Activated CD4-positive, CD25-positive, alpha-beta regulatory T cell treated with anti-CD3 and anti-CD28 coated beads, Interleukin-2, amount 50 U/mL, for 72 hours (primary cell): ENCODE data around the gene CNTN2.

ENCODE experiments used
- DNase-seq: peaks from one replicate; pipeline ENCODE4 v3.0.0; 2021

The CNTN2 gene

GRCh38 chr1:205042911-205043806 lies at the start of gene CNTN2:
Gene CNTN2 (plus strand): TSS chr1:205043212. CDS start chr1:205053186, 9,974 bp downstream.
- no peak for DNase-seq

DNA sequence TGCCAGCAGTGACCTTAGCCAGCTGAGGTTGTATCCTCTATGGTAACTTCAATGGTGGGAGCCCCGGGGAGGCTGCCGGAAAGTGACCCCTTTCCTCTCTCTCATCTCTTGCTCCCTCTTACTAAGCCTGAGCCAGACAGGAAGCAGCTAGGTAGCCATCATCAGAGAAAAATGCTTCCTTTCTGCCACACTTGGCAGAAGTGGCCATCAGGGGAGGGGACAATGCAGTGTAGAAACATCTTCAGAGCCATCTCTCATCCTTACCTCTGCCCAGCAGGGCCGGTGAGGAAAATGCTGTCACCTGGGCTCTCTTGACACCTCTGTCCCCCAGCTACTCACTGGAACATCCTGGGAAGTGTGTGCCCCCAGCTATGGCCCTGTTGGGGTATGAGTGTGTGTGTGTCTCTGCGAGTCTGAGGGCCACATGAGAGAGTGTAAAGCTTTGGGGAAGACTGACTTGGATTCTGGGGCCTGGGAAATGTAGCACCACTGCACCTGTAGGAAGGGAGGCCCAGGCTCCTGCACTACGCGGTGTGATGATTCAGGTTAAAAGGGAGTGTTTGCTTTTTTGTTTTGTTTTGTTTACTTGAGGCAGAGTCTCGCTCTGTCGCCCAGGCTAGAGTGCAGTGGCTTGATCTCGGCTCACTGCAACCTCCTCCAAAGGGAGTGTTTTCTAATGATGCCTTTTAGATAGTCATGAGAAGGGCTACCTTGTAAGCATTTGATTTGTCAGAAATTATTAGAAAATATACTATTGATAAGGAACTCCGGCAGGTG lies 48.7 kb upstream of the CNTN2 start:
- no peak for DNase-seq

DNA sequence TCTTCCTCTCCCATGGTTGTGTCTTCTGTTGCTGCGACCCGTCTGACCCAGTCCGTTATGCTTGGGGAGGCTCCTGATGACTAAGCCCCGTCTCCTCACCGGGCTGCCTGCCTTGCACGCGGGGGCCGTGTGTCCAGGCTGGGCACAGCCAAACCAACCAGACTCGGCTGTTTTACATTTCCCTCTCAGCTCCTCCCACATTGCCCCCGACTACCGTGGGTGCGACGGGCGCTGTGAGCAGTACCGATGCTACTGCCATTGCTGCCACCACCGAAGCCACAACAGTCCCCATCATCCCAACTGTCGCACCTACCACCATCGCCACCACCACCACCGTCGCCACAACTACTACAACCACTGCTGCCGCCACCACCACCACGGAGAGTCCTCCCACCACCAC lies 46.0 kb upstream of the CNTN2 start:
- DNase-seq: no peak

GRCh38 chr1:204997591-204998355 lies 45.2 kb upstream of the CNTN2 start:
- no peak for DNase-seq

- no peak for DNase-seq
These were observed 41.9 kb upstream of the CNTN2 start for GRCh38 chr1:205001162-205001561.

DNA sequence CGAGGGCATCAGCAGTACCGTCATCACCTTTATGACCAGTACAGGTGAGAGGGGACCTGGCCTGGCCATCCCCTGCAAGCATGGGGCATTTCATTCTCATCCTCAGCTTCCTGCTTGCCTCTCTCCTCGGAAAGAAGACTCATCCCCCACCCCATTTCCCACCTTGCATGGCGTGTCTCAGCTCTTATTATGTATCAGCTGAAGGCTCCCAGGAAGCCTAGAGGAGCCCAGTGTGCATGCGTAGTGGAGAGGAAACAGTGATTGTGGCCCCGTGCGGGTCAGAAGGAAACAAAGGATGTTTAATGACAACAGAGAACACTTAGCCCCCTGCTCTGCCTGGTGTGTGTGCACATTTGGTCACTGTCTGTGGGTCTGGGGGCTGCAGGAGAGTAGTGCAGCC lies 40.3 kb upstream of the CNTN2 start:
- DNase-seq: no peak

DNA sequence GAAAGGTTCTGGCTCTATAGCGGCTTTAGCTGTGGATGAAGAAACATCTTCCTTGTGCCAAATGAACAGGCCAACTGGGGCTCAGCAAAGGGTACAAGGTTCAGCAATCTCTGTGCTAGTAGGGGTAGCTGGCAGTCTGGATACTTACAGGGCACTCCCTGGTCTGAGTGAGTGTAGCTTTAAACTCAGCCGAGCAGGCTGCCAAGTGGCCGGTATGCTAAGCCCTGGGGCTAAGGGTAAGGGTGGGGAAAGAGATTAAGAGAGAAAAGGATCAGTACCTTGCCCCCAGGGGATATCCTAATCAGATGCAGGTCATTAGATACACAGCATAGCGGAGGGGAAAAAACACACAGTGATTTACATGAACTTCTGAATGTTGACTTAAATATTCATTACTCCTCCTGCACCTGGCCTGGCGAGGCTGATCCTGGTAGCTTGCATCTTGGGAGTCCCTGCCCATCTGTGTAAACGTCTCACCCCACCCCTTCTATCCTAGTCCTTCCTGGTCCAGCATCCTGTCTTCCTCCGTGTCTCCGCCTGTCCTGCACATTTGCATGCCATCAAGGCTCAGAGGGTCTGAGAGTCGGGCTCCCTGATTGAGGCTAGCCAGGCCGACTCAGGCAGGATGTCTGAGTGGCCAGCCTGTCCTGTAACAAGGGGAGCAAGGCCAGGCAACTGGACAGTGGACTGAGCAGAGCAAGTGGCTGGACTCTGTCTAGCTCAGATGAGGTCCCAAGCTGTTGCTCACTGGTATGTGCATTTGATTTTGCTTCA lies 39.5 kb upstream of the CNTN2 start:
- no peak for DNase-seq

DNA sequence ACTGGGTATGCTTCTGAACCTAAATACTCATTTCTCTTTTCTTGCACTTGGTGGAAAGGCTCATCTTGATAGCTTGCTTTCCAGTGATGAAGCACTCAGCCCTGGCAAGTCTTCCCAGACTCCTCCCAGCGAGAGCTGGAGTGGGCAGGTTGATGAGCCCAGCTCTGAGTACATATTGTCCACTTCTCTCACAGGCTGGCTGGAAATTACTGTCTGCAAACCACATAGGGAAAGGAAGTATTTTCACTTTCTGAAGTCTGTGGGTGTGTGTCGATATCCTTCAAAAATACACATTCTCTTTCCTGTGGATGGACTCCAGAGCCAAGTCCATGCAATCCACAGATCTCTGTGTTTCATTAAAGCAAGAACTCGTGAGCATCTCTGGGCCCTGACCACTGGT lies 38.7 kb upstream of the CNTN2 start:
- no peak for DNase-seq

DNA sequence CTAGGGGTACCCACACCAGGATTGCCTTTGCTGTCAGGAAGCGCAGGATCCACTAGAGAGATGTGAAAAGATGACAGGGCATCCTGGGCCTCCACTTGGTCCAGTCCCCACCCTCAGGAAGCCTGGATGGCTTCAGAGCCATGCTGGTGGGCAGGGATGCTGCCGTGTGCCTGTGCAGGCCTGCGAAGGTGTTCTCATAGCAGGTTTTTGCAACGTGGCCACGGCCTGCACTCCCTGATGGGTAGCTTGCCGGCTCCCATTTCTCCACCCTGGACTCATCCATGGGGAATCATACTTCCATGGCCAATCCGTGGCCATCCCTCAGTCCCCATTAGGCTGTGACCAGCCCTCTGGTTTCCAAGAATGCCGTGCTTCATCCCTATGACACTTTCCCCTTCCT lies 34.1 kb upstream of the CNTN2 start:
- no peak for DNase-seq

DNA sequence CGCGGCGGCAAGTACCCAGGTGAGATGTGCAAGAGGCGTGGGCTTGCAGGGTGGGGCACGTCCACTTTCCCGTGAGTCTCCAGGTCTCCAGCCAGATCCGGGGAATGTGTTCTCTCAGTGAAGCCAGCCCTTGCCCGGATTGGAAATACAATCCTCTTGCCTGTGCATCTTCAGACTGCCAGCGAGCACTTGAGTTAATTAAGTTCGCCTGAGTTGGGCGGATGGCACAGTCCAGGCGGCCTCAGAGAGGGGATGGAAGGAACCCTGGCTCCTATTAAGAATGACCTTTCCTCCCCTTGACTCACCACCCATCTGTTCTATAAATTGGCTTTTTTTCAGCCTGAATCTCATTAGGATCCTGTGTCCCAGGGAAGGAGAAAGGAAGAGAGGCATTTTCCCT lies 33.3 kb upstream of the CNTN2 start:
- DNase-seq: no peak

DNA sequence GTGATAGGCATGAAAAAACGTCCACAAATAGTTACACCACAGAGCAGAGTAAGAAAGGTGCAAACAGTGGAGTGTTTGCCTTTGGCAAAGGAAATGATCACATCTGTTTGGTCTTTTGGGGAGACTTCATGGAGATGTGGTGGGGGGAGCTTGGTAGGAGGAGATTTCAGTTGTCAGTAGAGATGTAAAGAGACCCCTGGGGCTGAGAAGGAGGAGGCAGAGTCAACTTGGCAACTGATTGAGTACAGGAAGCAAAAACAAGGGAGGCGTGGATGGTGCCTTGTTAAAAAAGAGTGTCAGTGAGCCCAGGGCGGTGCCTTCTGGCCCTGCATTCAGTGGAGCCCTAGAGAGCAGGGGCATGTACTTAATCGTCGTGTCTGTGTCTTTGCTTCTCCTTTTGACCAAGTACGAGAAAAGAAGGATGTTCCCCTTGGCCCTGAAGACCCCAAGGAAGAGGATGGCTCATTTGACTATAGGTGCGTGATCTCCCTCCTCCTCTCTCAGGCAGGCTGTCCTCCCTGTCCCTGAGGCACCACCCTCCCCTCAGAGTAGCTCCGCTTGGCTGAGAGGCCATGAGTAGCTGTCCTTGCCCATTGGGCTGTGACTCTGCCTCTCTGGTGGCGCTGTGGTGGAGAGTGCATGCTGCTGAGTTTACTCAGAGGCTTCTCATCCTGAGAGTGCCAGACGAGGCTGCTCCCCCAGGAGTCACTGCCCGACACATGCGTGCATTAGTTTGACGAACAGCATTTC lies 30.4 kb upstream of the CNTN2 start:
- DNase-seq: no peak

GRCh38 chr1:205013683-205014367 lies 29.2 kb upstream of the CNTN2 start:
- DNase-seq: no peak

- DNase-seq: no peak
These were observed 28.2 kb upstream of the CNTN2 start for GRCh38 chr1:205014783-205015182.

DNA sequence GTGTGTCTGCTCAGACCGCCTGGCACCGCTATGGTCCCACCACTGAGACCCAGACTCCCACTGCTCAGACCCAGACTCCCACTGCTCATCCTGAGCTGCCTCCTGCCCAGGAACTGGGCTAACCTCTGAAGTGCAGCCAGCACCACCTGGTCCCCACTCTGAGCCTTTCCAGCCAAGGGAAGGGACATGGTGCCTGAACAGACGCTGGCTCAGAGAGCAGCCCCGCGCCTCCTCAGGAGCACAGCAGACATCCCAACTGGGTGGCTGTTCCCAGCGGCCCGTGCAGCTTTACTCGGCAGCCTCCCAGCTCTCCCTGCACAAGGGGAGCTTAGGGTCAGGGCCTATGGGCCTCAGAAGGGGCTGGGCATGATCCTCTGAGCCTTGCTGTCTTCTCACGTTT lies 27.8 kb upstream of the CNTN2 start:
- no peak for DNase-seq

- DNase-seq: no peak
These were observed 26.9 kb upstream of the CNTN2 start for GRCh38 chr1:205016075-205016474.

GRCh38 chr1:205016584-205016983 lies 26.4 kb upstream of the CNTN2 start:
- DNase-seq: no peak

GRCh38 chr1:205017001-205017400 lies 26.0 kb upstream of the CNTN2 start:
- DNase-seq: no peak

GRCh38 chr1:205017766-205018165 lies 25.2 kb upstream of the CNTN2 start:
- no peak for DNase-seq

GRCh38 chr1:205018381-205018780 lies 24.6 kb upstream of the CNTN2 start:
- no peak for DNase-seq

GRCh38 chr1:205020466-205020865 lies 22.5 kb upstream of the CNTN2 start:
- DNase-seq: no peak

GRCh38 chr1:205024679-205025078 lies 18.3 kb upstream of the CNTN2 start:
- DNase-seq: no peak
